HG03439 (cell line): Measurements from ENCODE around the gene HIPK4.
"Not testable (repeated sequence)": the region's sequence is repeated elsewhere in the genome, so short reads cannot be mapped to it uniquely, and the experiment has no call there.

Source experiments
- ATAC-seq: cut with Tn5 transposase; IDR thresholded peaks from one replicate; pipeline ENCODE4 v1.9.1; 2021; ENCODE audit warnings: mild to moderate bottlenecking, moderate library complexity; ENCODE audit not compliant: unreplicated experiment

The HIPK4 gene

DNA sequence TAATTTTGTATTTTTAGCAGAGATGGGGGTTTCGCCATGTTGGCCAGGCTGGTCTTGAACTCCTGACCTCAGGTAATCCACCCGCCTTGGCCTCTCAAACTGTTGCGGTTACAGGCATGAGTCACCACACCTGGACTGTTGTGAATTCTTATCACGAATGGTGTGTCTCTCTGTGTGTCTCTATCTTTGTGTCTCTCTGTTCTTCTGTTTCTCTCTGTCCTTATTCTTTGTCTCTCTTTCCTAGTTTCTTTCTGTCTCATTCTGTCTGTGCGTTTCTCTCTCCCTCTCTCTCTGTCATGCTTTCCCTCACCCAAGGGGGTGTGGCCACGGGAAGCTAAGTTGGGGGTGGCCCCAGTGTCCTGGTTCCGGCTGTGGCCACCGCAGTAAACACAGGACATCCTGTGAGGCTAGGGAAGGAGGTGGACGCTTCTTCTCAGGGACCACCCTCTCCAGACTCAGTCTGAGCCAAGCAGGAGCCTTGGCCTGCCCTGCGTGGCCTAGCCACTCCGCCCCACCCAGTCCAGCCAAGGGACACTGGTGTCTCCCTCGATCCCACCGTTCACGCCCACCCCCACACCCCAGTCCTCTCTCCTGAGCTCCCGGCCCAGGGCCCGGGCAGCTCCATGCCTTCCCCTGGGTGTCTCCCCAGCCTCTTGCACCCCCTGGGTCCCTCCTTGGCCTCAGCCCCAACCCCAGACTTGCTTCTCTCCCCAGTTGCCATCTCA lies 27.1 kb upstream of the HIPK4 start:
- no peak for ATAC-seq

DNA sequence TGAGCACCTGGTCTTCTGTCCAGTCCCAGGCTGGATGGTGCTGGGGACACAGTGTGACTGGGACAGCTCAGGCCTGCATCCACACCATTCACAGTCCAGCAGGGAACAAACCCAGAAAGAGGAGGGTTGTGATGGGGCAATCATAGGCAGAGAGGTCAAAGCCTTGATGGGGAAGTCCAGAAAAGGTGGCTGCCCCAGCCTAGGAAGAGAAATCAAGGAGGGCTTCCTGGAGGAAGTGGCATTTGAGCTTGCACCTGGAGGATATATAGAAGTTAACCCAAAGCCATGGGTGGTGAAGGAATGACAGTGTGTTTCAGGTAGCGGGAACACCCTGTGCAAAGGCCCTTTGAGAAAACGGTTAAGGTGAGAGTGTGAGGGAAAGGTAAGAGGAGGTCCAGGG lies 25.8 kb upstream of the HIPK4 start:
- ATAC-seq = no peak

DNA sequence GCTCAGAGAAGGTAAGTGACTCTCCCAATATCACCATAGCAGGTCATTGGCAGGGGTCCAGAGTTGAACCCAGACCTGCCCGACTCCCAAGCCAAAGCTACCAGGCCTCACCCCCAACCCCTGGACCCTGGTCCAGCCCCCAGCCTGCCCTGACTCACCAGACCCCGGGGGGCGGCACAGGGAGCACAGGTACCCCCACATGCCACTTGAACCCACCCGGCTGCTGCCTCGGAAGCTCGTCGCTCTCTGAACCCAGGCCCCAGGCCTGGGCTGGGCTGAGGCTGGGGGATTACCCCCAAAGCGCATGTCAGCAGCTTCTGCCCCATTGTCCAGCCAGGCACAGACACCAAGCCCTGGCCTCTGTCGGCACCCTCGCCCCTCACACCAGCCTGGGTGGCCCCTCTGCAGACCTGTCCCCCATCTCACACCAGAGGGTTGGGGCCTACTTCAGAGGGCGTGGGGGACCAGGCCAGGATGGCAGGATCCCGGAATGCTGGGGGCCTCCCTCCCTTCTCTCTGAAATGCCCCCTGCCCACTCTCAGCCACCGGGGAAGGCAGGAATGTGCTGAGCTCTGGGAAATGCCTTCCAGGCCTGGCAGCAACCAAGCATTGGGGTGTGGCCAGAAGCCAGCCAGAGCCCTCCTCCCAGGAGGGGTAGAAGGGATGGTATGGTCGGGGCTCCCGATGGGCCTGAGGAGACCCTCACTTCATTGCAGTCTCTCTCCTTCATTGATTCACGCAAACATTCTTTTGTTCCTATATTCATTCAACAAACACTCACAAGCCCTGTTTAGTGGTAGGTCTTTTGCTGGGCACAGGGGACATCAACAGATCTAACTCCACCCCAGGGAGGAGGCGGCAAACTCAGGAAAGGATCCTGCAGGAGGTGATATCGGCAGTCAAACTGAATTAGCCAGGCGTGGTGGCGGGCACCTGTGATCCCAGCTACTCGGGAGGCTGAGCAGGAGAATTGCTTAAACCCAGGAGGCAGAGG lies 24.9 kb upstream of the HIPK4 start:
- no peak for ATAC-seq

DNA sequence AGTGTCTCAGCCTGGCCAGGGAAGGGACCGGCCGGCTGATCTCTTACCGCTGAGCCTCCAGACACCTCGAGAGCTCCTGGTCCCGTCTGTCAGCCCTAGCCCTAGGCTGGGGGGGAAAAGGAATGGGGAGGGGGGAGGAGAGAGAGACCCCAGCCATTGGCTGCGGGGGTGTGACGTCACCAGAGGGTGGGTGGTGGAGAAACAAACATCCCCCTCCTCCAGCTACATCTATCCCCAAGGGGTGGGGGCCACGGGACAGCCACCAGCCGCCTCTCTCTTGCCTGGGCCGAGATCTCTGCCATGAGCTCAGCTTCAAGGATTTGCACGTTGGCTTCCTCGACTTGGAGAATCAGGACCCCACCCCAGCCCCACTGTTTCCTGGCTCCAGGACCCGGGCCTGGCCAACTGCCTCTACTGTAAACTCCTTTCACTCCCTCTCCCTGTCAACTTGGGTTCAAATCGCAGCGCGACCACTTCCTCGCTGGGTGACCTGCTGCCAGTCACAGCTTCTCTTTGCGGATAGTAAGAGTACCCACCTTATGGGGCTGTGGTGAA lies 23.4 kb upstream of the HIPK4 start, which contains the start of gene PRX:
Gene PRX (minus strand): TSS at position 88 of the 555 bp plus-strand sequence. CDS start 5,446 bp downstream, outside the sequence.
- no peak for ATAC-seq

- no peak for ATAC-seq
Observed at GRCh38 chr19:40412866-40413265, 22.9 kb upstream of the HIPK4 start.

GRCh38 chr19:40411958-40412499 lies 22.0 kb upstream of the HIPK4 start:
- ATAC-seq = no peak

GRCh38 chr19:40411125-40411842 lies 21.3 kb upstream of the HIPK4 start:
- ATAC-seq = no peak

DNA sequence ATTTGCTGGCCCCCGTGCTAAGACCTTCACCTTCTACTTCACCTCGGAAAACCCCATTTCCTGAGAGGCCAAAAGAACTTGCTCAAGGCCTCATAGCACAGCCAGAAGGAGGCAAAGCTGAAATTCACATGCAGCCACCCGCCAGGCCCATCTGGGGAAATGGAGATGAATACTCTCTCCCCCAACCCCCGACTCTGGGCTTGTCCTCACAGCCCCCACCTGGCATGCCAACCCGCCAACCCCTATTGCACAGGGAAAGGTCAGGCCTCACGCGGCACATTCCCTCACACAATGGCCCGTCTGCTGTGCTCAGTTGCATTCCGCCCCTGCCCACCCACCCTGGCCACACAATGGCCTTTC lies 20.0 kb upstream of the HIPK4 start:
- no peak for ATAC-seq

- not testable (repeated sequence) for ATAC-seq
Observed at GRCh38 chr19:40408598-40408925, 18.6 kb upstream of the HIPK4 start.

DNA sequence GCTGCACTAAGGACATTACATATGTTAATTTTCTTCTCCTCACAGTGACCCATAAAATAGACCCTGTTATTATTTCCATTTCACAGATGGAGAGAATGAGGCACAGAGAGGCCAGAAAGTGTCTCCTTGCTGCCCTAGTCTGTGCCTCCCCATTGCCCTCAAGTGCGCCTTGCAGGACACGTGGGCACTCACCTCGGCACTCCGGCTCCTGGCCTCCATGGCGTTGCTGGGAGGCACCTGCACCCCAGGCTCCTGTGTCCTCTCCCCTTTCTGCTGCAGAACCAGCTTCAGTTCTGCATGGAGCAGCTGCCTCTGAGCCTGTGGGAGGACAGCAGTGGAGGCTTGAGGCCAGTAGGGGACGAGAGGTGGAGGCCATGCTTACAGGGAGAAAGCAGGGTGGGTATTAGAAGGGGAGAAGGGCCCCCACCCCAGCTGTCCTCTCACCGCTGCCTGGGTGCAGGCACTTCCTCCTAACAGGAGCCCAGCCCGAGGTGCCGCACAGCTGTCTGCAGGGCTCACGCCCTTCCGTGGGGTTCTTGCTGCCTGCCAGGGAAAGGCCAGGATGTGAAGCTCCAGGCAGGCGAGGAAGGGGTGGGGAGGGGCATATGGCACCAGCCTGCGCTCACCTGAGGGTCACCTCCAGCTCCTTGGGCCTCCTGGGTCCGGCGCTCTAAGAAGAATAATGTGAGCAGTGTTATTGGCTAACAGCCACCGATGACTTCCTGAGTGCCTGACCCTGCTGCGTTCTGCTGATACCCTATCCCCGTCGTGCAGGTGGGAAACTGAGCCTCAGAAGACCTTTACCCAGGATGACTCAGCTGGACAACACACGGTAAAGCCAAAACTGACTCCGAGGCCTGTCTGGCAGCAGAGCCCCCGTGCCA lies 18.0 kb upstream of the HIPK4 start:
- no peak for ATAC-seq

- peak; percentile 63 for ATAC-seq
Observed at GRCh38 chr19:40403262-40403984, 13.4 kb upstream of the HIPK4 start.

DNA sequence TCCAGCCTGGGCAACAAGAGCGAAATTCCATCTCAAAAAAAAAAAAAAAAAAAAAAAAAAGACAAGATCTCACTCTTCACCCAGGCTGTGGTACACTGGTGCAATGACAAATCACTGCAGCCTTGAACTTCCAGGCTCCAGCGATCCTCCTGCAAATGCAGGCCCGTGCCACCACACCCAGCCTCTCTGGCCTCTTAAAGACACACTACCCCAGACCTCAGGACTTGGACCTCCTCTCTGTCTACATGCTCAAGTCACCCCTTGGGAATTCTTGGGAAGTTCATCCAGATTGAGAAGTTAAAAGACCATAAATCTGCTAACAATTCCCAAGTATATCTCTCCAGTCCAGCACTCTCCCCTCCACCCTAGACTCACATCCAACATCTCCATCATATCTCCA lies 10.6 kb upstream of the HIPK4 start:
- ATAC-seq = no peak

- no peak for ATAC-seq
Observed at GRCh38 chr19:40398417-40399131, 8.6 kb upstream of the HIPK4 start.

DNA sequence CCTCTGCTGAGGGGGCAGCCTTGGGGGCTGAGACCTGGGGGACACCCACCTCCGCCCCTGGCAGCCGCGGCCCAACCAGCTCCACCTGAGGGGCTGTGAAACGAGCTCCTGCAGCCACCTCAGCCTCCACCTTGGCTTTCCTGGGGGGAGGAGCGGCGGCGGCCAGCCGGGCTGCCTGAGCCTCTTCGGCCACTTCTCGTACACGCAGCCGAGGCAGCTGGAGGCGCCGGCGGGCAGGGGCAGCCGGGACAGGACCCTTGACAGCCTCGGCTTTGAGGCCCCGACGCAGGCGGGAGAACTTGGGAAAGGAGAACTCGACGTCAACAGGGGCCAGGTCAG lies 7.6 kb upstream of the HIPK4 start:
- no peak for ATAC-seq

DNA sequence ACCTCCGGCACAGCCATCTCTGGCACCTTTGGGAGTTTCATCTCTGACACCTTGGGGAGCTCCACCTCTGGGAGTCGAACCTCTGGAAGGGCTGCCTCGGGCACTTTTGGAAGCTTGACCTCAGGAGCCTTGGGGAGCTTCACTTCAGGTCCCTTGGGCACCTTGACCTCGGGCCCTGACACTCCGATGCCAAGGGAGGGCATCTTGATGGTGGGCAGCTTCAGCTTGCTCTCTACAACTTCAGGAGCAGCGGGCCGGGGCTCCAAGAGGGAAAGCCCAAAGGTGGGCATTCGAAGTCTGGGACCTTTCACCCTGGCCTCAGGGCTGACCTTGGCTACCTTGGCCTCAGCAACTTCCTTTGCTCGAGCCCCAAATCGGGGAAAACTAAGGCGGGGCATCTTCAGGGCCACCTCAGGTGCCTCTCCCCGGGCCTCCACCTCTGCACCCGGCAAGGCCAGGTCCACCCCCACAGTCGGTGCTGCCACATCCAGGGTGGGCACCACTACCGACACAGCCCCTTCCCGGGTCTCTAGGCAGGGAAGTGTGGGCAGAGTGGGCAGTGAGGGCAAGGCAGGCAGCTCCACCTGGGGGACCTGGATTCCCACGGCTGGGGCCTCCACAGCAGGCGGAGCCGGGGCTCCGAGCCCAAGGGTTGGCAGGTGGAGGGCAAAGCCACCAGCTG lies 7.0 kb upstream of the HIPK4 start:
- ATAC-seq = no peak

GRCh38 chr19:40395956-40396355 lies 6.0 kb upstream of the HIPK4 start:
- no peak for ATAC-seq

DNA sequence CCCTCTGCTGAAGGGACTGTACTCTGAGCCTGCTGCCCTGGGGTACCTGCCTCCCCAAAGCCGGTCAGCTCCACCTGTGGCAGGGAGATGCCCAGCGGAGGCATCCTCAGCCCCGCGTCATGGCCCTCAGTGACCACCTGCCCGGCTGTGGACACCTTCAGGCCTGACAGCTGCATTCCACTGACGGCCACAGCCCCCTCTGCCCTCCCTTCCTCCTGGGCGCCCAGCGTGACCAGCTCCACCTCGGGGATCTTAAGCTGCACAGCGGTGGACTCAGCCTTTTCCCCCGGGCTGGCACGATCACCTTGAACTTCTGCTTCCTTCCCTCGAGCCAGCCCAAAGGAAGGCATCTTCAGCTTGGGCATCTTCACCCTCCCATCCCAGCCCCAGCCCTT lies 4.8 kb upstream of the HIPK4 start:
- no peak for ATAC-seq
